SH-SY5Y (cell line): ENCODE measurements around the gene DOK6.

Experiments used
- GATA2 ChIP-seq: IDR thresholded peaks from 2 replicates; pipeline ENCODE4 v1.6.1; 2011; ENCODE audit warnings: mild to moderate bottlenecking, low read depth, low read length
- GATA3 ChIP-seq: IDR thresholded peaks from 2 replicates; pipeline ENCODE4 v1.6.1; 2011; ENCODE audit warnings: low read depth, mild to moderate bottlenecking, low read length, moderate library complexity

DNA sequence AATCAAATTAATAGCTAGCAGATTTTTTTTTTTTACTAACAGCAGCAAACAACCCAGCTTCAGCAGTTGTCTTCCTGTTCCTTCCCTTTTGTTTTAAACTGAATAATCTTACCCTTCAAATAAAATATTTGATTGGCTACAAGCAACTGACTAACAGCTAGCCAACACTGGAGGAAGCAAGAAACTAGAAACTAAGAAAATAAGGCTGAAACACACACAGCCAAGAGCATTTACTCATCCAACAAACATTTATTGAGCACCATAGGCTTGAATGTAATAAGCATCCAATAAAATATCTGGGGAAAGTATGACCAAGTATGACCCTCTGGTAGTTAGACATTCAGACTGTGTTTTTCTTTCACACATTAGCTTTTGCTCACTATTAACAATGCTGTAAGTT is 357.8 kb downstream of the DOK6 start:
- TF ChIP-seq GATA3, result no peak
- no peak for TF ChIP-seq GATA2
